GM12892 (cell line): ENCODE measurements around the gene RBX1.

Experiments
- POLR2A ChIP-seq: IDR thresholded peaks from 2 replicates; pipeline ENCODE4 v1.6.1; 2011; ENCODE audit warnings: low read depth, low read length, control low read depth
- POLR2AphosphoS5 ChIP-seq: IDR thresholded peaks from 2 replicates; pipeline ENCODE4 v1.6.1; 2011; ENCODE audit warnings: low read depth, low read length, control low read depth
- TAF1 ChIP-seq: IDR thresholded peaks from 2 replicates; pipeline ENCODE4 v1.6.1; 2011; ENCODE audit warnings: low read depth, mild to moderate bottlenecking, control low read depth, low read length, borderline replicate concordance

- TF ChIP-seq POLR2A: no peak
- TF ChIP-seq POLR2AphosphoS5: no peak
- TF ChIP-seq TAF1: no peak
Observed at GRCh38 chr22:40908895-40909294, 42.3 kb upstream of the RBX1 start.
